K562 (cell line): ENCODE measurements around the gene NAT14. TPM values are rescaled to one million over a fixed set of nuclear protein-coding genes. Genes with fewer than 3 reads are reported as not detected.

ENCODE experiments used
- BRD4 ChIP-seq: fragments of 200-600 bp; sonication (generic); IDR thresholded peaks from 2 replicates; pipeline ENCODE4 v1.6.1; 2017; ENCODE audit warnings: inconsistent platforms
- CXXC5 ChIP-seq: fragments of 250-450 bp; sonication (Bioruptor Pico); IDR thresholded peaks from 2 replicates; pipeline ENCODE4 v1.8.0; 2022; ENCODE audit warnings: inconsistent platforms, mild to moderate bottlenecking, moderate library complexity
- EP400 ChIP-seq: fragments of 450-650 bp; IDR thresholded peaks from 2 replicates; pipeline ENCODE4 v1.6.1; 2017; ENCODE audit warnings: antibody characterized with exemption, mild to moderate bottlenecking, moderate library complexity
- FOS ChIP-seq: IDR thresholded peaks from 3 replicates; pipeline ENCODE4 v1.6.1; 2011; ENCODE audit not compliant: insufficient read length; ENCODE audit errors: extremely low read depth
- FOXA1 ChIP-seq: fragments of 450-650 bp; IDR thresholded peaks from 2 replicates; pipeline ENCODE4 v1.6.1; 2016; ENCODE audit warnings: mild to moderate bottlenecking, borderline replicate concordance
- HCFC1 ChIP-seq: IDR thresholded peaks from 2 replicates; pipeline ENCODE4 v1.6.1; 2012; ENCODE audit warnings: low read depth, low read length, improper control_type of control experiment
- MECOM ChIP-seq: fragments of 250-450 bp; sonication (Bioruptor Pico); IDR thresholded peaks from 2 replicates; pipeline ENCODE4 v1.8.0; 2022; ENCODE audit warnings: inconsistent platforms
- MEF2A ChIP-seq: IDR thresholded peaks from 2 replicates; pipeline ENCODE4 v1.6.1; 2011; ENCODE audit warnings: low read depth, mild to moderate bottlenecking, low read length, moderate library complexity; ENCODE audit not compliant: control insufficient read depth
- MTA2 ChIP-seq: fragments of 450-650 bp; IDR thresholded peaks from 2 replicates; pipeline ENCODE4 v1.6.1; 2016; ENCODE audit warnings: low read depth
- NR2C2 ChIP-seq, 2 experiments: fragments of 200-800 bp in 1 of 2; sonication (Bioruptor generic) in 1 of 2; sonication (generic) in 1 of 2; formaldehyde crosslinking in 1 of 2; IDR thresholded peaks; 2 replicates each; pipeline versions ENCODE4 v1.6.1 to v1.8.0; 2016 to 2022; ENCODE audit warnings: mild to moderate bottlenecking in 1 of 2, missing compliant biosample characterization in 1 of 2, missing genetic modification characterization in 1 of 2, missing genetic modification reagents in 1 of 2
- SIX5 ChIP-seq, 2 experiments: IDR thresholded peaks; 2 replicates each; pipeline ENCODE4 v1.6.1; 2011; ENCODE audit warnings: low read length in 2 of 2, borderline replicate concordance in 1 of 2, low read depth in 1 of 2, mild to moderate bottlenecking in 1 of 2, moderate library complexity in 1 of 2; ENCODE audit not compliant: insufficient read depth in 1 of 2
- STAT5B ChIP-seq: fragments of 250-450 bp; sonication (Bioruptor Pico); IDR thresholded peaks from 2 replicates; pipeline ENCODE4 v1.8.0; 2021; ENCODE audit warnings: mild to moderate bottlenecking, inconsistent platforms
- TAF9B ChIP-seq: fragments of 450-650 bp; IDR thresholded peaks from 2 replicates; pipeline ENCODE4 v1.6.1; 2018; ENCODE audit warnings: mild to moderate bottlenecking; ENCODE audit not compliant: partially characterized antibody
- ZNF165 ChIP-seq: fragments of 250-450 bp; sonication (Bioruptor Pico); IDR thresholded peaks from 2 replicates; pipeline ENCODE4 v1.4.0; 2020; ENCODE audit warnings: borderline replicate concordance
- ZNF224 ChIP-seq: sonication (generic); formaldehyde crosslinking; IDR thresholded peaks from 2 replicates; pipeline ENCODE4 v1.8.0; 2022; ENCODE audit warnings: mild to moderate bottlenecking, missing genetic modification reagents
- ZNF263 ChIP-seq: sonication (generic); formaldehyde crosslinking; IDR thresholded peaks from 2 replicates; pipeline ENCODE4 v1.8.0; 2022; ENCODE audit warnings: mild to moderate bottlenecking, missing genetic modification reagents, borderline replicate concordance
- ZNF324 ChIP-seq: fragments of 250-450 bp; sonication (Bioruptor Pico); IDR thresholded peaks from 2 replicates; pipeline ENCODE4 v1.4.0; 2020; ENCODE audit warnings: mild to moderate bottlenecking
- ZNF778 ChIP-seq: fragments of 450-650 bp; formaldehyde crosslinking; IDR thresholded peaks from 2 replicates; pipeline ENCODE4 v1.4.0; 2020; ENCODE audit warnings: mild to moderate bottlenecking, moderate library complexity
- ZZZ3 ChIP-seq: fragments of 450-650 bp; IDR thresholded peaks from 2 replicates; pipeline ENCODE4 v1.6.1; 2016; ENCODE audit warnings: antibody characterized with exemption, mild to moderate bottlenecking, moderate library complexity
- polyA plus RNA-seq, 8 experiments: library from polyadenylated mRNA; depleted of rRNA in 4 of 8; stranded (reverse) in 5 of 8; unstranded in 3 of 8; fragments of >200 nt; fragmentation: Nextera tagmentation in 2 of 8; fragmentation: Illumina TruSeq in 1 of 8; extraction: Ambion mirVana in 2 of 8; extraction: Trizol in 1 of 8; gene quantifications; 2 replicates each; pipeline versions ENCODE4 v1.2.1 to v1.2.3, GENCODE V29; 2011 to 2014; ENCODE audit warnings: inconsistent platforms in 1 of 8, missing spikeins in 1 of 8
- total RNA-seq, 7 experiments: library from RNA; depleted of rRNA in 6 of 7; stranded (reverse); fragments of >200 nt in 6 of 7; fragmentation: Illumina TruSeq in 2 of 7; extraction: Trizol in 2 of 7; gene quantifications; 2 replicates each; pipeline versions ENCODE4 v1.2.1 to v1.2.3, GENCODE V29; 2011 to 2021; ENCODE audit warnings: low replicate concordance in 1 of 7
- TF ChIP-seq, protein P1 (sequence below): fragments of 250-450 bp; sonication (Bioruptor Pico); IDR thresholded peaks from 2 replicates; pipeline ENCODE4 v1.5.0; 2021
- TF ChIP-seq, protein P2 (sequence below), 3 experiments: IDR thresholded peaks in 2 of 3; conservative IDR thresholded peaks in 1 of 3; 2 replicates each; pipeline ENCODE4 v1.5.1; 2011 to 2012; ENCODE audit warnings: low read length in 3 of 3, mild to moderate bottlenecking in 3 of 3, control low read depth in 2 of 3, improper control_type of control experiment in 1 of 3, inconsistent platforms in 1 of 3, low read depth in 1 of 3, mixed read lengths in 1 of 3, moderate library complexity in 1 of 3; ENCODE audit not compliant: insufficient read depth in 2 of 3
- TF ChIP-seq, protein P3 (sequence below): fragments of 450-650 bp; IDR thresholded peaks from 2 replicates; pipeline ENCODE4 v1.6.1; 2016; ENCODE audit warnings: borderline replicate concordance
- TF ChIP-seq, protein P4 (sequence below): fragments of 250-450 bp; sonication (Bioruptor Pico); IDR thresholded peaks from 2 replicates; pipeline ENCODE4 v1.4.0; 2020

NAT14 gene
- total and polyA plus RNA-seq, 9 of the 15 experiments (the other 6 are each of a cell fraction or from before 2014, with no cell fraction given), result 2.4 to 77.0 (median 26.7) TPM

DNA sequence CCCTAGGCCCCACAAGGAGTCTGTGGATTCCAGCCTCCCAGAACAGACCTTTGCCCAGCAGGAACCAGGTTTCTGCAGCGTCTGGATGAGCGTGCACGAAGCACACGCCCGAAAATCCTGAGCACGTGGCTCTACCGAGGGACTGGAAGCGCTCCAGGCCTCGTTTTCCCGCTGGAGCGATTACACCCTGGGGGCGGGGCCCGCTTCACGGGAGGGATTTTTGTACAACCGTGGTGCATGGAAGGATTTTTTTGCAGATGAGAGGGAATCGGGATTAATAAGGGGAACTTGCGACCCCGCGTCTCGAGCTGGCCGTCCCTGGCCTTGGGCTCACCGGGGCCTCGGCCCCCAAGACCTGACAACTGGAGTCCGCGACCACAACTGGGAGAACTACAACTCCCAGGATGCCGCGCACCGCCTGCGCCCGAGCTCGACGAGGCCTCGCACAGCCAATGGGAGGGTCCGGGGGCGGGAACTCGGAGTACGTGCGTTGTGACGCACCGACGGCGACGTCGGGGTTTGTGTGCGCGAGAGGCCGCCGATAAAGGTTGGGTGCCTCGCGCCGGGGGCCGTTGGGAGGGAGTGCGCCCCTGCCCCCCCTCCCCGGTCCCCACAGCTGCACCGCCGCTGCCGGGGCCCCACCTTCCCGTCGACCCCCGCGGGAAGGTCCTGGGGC lies 8.8 kb upstream of the NAT14 start, which contains the start of gene ZNF628 (continued):
- TF ChIP-seq, protein P1, sequence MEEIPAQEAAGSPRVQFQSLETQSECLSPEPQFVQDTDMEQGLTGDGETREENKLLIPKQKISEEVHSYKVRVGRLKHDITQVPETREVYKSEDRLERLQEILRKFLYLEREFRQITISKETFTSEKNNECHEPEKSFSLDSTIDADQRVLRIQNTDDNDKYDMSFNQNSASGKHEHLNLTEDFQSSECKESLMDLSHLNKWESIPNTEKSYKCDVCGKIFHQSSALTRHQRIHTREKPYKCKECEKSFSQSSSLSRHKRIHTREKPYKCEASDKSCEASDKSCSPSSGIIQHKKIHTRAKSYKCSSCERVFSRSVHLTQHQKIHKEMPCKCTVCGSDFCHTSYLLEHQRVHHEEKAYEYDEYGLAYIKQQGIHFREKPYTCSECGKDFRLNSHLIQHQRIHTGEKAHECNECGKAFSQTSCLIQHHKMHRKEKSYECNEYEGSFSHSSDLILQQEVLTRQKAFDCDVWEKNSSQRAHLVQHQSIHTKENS (CRISPR knock-in tag), result no peak
- 0 out of 2 replicates have a peak, but pooled peaks have one; percentile 64 for TF ChIP-seq MECOM (CRISPR knock-in tag)
- TF ChIP-seq ZNF324 (CRISPR knock-in tag), result no peak
- TF ChIP-seq, protein P2, sequence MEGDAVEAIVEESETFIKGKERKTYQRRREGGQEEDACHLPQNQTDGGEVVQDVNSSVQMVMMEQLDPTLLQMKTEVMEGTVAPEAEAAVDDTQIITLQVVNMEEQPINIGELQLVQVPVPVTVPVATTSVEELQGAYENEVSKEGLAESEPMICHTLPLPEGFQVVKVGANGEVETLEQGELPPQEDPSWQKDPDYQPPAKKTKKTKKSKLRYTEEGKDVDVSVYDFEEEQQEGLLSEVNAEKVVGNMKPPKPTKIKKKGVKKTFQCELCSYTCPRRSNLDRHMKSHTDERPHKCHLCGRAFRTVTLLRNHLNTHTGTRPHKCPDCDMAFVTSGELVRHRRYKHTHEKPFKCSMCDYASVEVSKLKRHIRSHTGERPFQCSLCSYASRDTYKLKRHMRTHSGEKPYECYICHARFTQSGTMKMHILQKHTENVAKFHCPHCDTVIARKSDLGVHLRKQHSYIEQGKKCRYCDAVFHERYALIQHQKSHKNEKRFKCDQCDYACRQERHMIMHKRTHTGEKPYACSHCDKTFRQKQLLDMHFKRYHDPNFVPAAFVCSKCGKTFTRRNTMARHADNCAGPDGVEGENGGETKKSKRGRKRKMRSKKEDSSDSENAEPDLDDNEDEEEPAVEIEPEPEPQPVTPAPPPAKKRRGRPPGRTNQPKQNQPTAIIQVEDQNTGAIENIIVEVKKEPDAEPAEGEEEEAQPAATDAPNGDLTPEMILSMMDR (IDR thresholded peaks at IDR 0.05 in 2 of 3, conservative IDR thresholded peaks at IDR 0.05 in 1 of 3; ENCODE audit: insufficient read depth in 2 of 3, low read depth in 1 of 3, low read length in 3 of 3), result peak in 1 of 3 experiments; percentile 11; a peak in 1 of 6 replicates
- TF ChIP-seq MTA2, result no peak
- peak; percentile 88 to 90 for TF ChIP-seq SIX5 (IDR thresholded peaks at IDR 0.05; ENCODE audit: borderline replicate concordance in 1 of 2, insufficient read depth in 1 of 2, low read depth in 1 of 2, low read length in 2 of 2)
- TF ChIP-seq ZZZ3, result no peak
- TF ChIP-seq FOS, result peak; percentile 61
- no peak for TF ChIP-seq ZNF165
- TF ChIP-seq MEF2A, result no peak
- TF ChIP-seq EP400, result peak; percentile 97
- TF ChIP-seq, protein P3, sequence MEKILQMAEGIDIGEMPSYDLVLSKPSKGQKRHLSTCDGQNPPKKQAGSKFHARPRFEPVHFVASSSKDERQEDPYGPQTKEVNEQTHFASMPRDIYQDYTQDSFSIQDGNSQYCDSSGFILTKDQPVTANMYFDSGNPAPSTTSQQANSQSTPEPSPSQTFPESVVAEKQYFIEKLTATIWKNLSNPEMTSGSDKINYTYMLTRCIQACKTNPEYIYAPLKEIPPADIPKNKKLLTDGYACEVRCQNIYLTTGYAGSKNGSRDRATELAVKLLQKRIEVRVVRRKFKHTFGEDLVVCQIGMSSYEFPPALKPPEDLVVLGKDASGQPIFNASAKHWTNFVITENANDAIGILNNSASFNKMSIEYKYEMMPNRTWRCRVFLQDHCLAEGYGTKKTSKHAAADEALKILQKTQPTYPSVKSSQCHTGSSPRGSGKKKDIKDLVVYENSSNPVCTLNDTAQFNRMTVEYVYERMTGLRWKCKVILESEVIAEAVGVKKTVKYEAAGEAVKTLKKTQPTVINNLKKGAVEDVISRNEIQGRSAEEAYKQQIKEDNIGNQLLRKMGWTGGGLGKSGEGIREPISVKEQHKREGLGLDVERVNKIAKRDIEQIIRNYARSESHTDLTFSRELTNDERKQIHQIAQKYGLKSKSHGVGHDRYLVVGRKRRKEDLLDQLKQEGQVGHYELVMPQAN, result peak; percentile 76
- no peak for TF ChIP-seq ZNF778
- TF ChIP-seq ZNF224 (CRISPR knock-in tag), result no peak
- TF ChIP-seq HCFC1, result peak; percentile 99
- TF ChIP-seq BRD4, result no peak
- 0 out of 2 replicates have a peak, but pooled peaks have one; percentile 26 for TF ChIP-seq ZNF263 (CRISPR knock-in tag)
- no peak for TF ChIP-seq FOXA1
- TF ChIP-seq NR2C2 (CRISPR knock-in tag; IDR thresholded peaks at IDR 0.05), result 0 out of 2 replicates have a peak, but pooled peaks have one; percentile 50
- peak; percentile 74 for TF ChIP-seq NR2C2 (tag; IDR thresholded peaks at IDR 0.05)
- peak; percentile 100 for TF ChIP-seq CXXC5 (CRISPR knock-in tag)
- no peak for TF ChIP-seq TAF9B
- TF ChIP-seq STAT5B (CRISPR knock-in tag), result no peak
- TF ChIP-seq, protein P4, sequence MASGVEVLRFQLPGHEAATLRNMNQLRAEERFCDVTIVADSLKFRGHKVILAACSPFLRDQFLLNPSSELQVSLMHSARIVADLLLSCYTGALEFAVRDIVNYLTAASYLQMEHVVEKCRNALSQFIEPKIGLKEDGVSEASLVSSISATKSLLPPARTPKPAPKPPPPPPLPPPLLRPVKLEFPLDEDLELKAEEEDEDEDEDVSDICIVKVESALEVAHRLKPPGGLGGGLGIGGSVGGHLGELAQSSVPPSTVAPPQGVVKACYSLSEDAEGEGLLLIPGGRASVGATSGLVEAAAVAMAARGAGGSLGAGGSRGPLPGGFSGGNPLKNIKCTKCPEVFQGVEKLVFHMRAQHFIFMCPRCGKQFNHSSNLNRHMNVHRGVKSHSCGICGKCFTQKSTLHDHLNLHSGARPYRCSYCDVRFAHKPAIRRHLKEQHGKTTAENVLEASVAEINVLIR (CRISPR knock-in tag), result peak; percentile 98
